ENCODE data around the gene NPM1. TPM values are rescaled to one million over a fixed set of nuclear protein-coding genes. Genes with fewer than 3 reads are reported as not detected.

The NPM1 gene
- total and polyA plus RNA-seq, 2 donors (not counting 1 experiment from before 2014, with no cell fraction given), result 158 to 920 TPM

DNA sequence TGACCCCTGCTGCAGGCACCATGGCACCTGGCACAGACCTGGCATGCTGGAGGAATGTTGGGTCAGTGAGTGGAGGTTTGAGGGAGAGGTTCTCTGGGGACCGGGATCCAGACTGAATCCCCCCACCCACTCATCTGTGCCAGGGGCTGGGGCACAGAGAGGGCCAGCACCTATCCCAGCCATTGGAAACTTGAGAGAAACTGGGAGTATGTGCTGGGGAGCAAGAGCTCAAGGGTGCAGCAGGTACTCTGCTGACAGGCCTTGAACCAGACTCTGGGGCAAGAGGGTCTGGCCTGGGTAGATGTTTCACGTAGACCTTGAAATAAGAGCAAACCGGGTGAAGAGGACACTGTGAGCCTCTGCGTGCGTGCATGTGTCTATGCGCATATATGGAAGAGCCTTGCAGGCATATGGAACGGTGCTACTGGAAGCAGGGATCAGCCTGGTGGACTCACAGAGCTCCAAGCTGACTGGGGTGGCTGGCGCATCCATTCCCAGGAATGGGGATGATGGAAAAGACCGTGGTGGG, 40.6 kb downstream of the NPM1 start:
- no peaks in the 10 kb centered on the region for H3K4me1 ChIP-seq (ENCODE audit: control insufficient read depth in 2 of 2, insufficient read depth in 2 of 2, low read length in 2 of 2)
- Mint-ChIP-seq H3K4me3 (no peak overlapping the region), H3K27ac (no peak overlapping the region), H3K4me1 (no peaks in the 10 kb centered on the region), H3K27me3 (peaks cover 9% of the 10 kb centered on the region), H3K9me3 (ENCODE audit: insufficient read depth) (no peaks in the 10 kb centered on the region)
- WGBS (ENCODE audit: insufficient coverage), result 97% methylated on average over 8 of the region's 9 CpGs
- H3K9me3 ChIP-seq (ENCODE audit: control extremely low read depth in 1 of 3, control insufficient read depth in 2 of 3, insufficient read depth in 1 of 3, low read length in 2 of 3), result no peaks in the 10 kb centered on the region
- DNase-seq, result no peak
- no peak overlapping the region for H2AFZ ChIP-seq (ENCODE audit: insufficient read depth, low read depth, low read length, poor library complexity, severe bottlenecking)
- H3K27me3 ChIP-seq (replicated peaks in 1 of 4; ENCODE audit: control extremely low read depth in 1 of 4, control insufficient read depth in 3 of 4, insufficient read depth in 4 of 4, low read length in 3 of 4), result peaks cover 0 to 5% (median 0%) of the 10 kb centered on the region in 4 experiments
- CTCF ChIA-PET, result no interaction called here
- no peak overlapping the region for H3K4me3 ChIP-seq (ENCODE audit: control extremely low read depth in 1 of 5, extremely low read depth in 1 of 5, insufficient read depth in 1 of 5, low read depth in 2 of 5, low read length in 4 of 5)
- H3K36me3 ChIP-seq (replicated peaks in 1 of 2; ENCODE audit: control extremely low read depth in 1 of 2, control insufficient read depth in 1 of 2, extremely low read depth in 1 of 2, insufficient read depth in 2 of 2, low read length in 1 of 2), result no peaks in the 10 kb centered on the region
- TF ChIP-seq EZH2 (IDR thresholded peaks at IDR 0.05; ENCODE audit: borderline replicate concordance, insufficient read depth, low read depth, low read length, poor library complexity, severe bottlenecking) (no peak), CTCF (IDR thresholded peaks at IDR 0.05) (no peak)
- no peak overlapping the region for H3K27ac ChIP-seq (ENCODE audit: low read length in 2 of 2)
- H4K20me1 ChIP-seq (ENCODE audit: control insufficient read depth, insufficient read depth, low read length, poor library complexity, severe bottlenecking), result no peaks in the 10 kb centered on the region
- no peak overlapping the region for H3K9ac ChIP-seq (ENCODE audit: low read length)
- intact Hi-C loops (cut with micrococcal nuclease), result no loop called here
- no peak overlapping the region for H3K4me2 ChIP-seq (replicated peaks; ENCODE audit: low read depth, low read length, poor library complexity, severe bottlenecking)
- POLR2A ChIA-PET, result no interaction called here
- ATAC-seq (ENCODE audit: low read depth), result no peak
- H3K79me2 ChIP-seq (ENCODE audit: control insufficient read depth, insufficient read depth, low read length), result no peaks in the 10 kb centered on the region

DNA sequence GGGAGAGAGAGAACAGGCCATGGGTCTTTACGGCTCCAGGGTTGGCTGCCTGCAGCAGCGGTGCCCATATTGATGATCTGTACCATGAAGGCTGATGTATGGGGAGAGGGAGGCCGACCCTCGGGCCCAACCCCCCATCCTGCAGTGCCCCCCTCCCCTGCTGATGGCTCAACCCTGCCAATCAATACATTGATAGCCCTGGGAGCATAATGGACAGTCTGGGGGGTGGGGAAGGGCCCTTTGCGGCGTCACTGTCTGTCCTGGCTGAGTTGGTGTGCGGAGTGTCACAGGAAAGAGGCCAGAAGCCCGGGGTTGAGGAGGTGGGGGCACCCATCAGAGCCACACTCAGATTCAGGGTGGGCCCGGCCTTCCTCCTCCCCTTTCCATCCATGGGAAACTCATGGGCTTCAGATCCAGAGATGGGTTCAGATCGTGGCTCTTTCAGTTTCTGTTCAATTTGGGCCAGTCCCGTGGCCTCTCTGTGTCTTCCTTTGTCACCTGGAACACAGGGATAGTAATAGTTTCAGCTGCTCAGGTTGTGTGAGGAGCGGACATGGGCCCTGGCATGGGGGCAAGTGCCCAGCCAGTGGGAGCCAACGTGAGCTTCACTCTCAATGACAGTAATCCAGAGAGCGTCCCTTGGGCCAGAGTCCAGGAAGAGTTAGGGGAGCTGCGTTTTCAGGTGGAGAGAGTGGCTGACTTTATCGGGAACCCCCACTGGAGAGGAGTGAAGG, 41.3 kb downstream of the NPM1 start:
- no peaks in the 10 kb centered on the region for H4K20me1 ChIP-seq (ENCODE audit: control insufficient read depth, insufficient read depth, low read length, poor library complexity, severe bottlenecking)
- no peak overlapping the region for H3K27ac Mint-ChIP-seq
- no peaks in the 10 kb centered on the region for H3K9me3 ChIP-seq (ENCODE audit: control extremely low read depth in 1 of 3, control insufficient read depth in 2 of 3, insufficient read depth in 1 of 3, low read length in 2 of 3)
- H3K79me2 ChIP-seq (ENCODE audit: control insufficient read depth, insufficient read depth, low read length), result no peaks in the 10 kb centered on the region
- H3K4me1 Mint-ChIP-seq, result no peaks in the 10 kb centered on the region
- H3K4me1 ChIP-seq (ENCODE audit: control insufficient read depth in 2 of 2, insufficient read depth in 2 of 2, low read length in 2 of 2), result no peaks in the 10 kb centered on the region
- no peak overlapping the region for H3K4me3 Mint-ChIP-seq
- no peak overlapping the region for H3K4me2 ChIP-seq (replicated peaks; ENCODE audit: low read depth, low read length, poor library complexity, severe bottlenecking)
- 89% methylated on average over 12 of the region's 16 CpGs for WGBS (ENCODE audit: insufficient coverage)
- DNase-seq (no peak), ATAC-seq (ENCODE audit: low read depth) (no peak)
- intact Hi-C loops (cut with micrococcal nuclease), result no loop called here
- H3K27me3 Mint-ChIP-seq, result peaks cover 8% of the 10 kb centered on the region
- no peak overlapping the region for H3K27ac ChIP-seq (ENCODE audit: low read length in 2 of 2)
- no peak for TF ChIP-seq CTCF (IDR thresholded peaks at IDR 0.05)
- TF ChIP-seq EZH2 (IDR thresholded peaks at IDR 0.05; ENCODE audit: borderline replicate concordance, insufficient read depth, low read depth, low read length, poor library complexity, severe bottlenecking), result no peak
- peaks cover 0 to 5% (median 0%) of the 10 kb centered on the region in 4 experiments for H3K27me3 ChIP-seq (replicated peaks in 1 of 4; ENCODE audit: control extremely low read depth in 1 of 4, control insufficient read depth in 3 of 4, insufficient read depth in 4 of 4, low read length in 3 of 4)
- no peaks in the 10 kb centered on the region for H3K9me3 Mint-ChIP-seq (ENCODE audit: insufficient read depth)
- H2AFZ ChIP-seq (ENCODE audit: insufficient read depth, low read depth, low read length, poor library complexity, severe bottlenecking), result no peak overlapping the region
- no peaks in the 10 kb centered on the region for H3K36me3 ChIP-seq (replicated peaks in 1 of 2; ENCODE audit: control extremely low read depth in 1 of 2, control insufficient read depth in 1 of 2, extremely low read depth in 1 of 2, insufficient read depth in 2 of 2, low read length in 1 of 2)
- H3K4me3 ChIP-seq (ENCODE audit: control extremely low read depth in 1 of 5, extremely low read depth in 1 of 5, insufficient read depth in 1 of 5, low read depth in 2 of 5, low read length in 4 of 5), result no peak overlapping the region
- CTCF ChIA-PET, result no interaction called here
- POLR2A ChIA-PET, result no interaction called here
- H3K9ac ChIP-seq (ENCODE audit: low read length), result no peak overlapping the region

Measured in B cell (primary cell).